Amniotic epithelial cell (primary cell): ENCODE results near the gene PTBP3.
"Not testable (repeated sequence)": the region's sequence is repeated elsewhere in the genome, so short reads cannot be mapped to it uniquely, and the experiment has no call there.

Source experiments
- DNase-seq: peaks from one replicate; pipeline ENCODE4 v3.0.0-alpha.2; 2010; ENCODE audit warnings: low read depth

The PTBP3 gene

DNA sequence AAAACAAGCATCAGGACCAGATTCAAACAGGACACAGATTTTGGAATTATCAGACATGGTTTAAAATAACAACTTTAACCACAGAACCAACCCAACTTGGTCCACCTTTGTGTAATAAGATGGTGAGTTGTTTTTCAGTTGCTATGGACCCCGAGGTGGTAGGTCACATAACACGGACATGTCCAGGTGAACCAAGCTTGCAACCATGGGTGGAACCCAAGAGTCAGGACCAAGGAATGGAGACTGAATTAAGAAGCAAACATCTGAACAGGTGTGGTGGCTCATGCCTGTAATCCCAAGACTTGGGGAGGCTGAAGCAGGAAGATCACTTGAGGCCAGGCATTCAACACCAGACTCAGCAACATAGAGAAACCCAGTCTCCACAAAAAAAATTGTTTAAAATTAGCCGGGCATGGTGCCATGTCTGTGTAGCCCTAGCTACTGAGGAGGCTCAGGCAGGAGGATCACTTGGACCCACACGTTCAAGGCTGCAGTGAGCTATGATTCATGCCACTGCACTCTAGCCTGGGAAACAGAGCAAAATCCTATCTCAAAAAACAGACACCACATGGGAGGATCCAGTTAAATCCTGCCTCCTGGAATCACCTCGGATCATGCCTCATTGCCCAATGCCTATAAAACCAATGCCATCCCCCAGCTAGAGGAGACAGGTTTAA, 10.6 kb downstream of the PTBP3 start:
- peak; percentile 37 for DNase-seq

DNA sequence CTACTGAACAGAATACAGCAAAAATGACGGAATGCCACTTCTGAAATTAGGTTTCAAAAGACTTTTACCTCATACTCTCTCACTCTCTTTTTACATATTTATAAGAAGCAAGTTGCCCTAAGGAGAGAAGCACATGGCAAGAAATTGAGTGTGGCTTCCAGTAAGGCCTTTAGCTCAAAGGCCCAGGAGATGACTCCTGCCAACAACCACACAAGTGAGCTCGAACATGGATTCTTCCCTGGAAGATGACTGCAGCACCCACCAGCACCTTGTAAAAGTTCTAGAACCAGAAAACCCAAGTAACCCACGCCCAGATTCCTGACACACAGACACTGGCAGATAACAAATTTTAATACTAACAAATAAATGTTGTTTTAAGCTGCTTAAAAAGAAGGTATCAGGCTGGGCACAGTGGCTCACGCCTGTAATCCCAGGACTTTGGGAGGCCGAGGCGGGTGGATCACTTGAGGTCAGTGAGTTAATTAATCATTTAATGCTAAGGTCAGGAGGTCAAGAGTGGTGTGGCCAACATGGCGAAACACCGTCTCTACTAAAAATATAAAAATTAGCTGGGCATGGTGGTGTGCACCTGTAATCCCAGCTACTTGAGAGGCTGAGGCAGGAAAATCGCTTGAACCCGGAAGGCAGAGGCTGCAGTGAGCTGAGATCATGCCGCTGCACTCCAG, 17.0 kb downstream of the PTBP3 start:
- no peak for DNase-seq

DNA sequence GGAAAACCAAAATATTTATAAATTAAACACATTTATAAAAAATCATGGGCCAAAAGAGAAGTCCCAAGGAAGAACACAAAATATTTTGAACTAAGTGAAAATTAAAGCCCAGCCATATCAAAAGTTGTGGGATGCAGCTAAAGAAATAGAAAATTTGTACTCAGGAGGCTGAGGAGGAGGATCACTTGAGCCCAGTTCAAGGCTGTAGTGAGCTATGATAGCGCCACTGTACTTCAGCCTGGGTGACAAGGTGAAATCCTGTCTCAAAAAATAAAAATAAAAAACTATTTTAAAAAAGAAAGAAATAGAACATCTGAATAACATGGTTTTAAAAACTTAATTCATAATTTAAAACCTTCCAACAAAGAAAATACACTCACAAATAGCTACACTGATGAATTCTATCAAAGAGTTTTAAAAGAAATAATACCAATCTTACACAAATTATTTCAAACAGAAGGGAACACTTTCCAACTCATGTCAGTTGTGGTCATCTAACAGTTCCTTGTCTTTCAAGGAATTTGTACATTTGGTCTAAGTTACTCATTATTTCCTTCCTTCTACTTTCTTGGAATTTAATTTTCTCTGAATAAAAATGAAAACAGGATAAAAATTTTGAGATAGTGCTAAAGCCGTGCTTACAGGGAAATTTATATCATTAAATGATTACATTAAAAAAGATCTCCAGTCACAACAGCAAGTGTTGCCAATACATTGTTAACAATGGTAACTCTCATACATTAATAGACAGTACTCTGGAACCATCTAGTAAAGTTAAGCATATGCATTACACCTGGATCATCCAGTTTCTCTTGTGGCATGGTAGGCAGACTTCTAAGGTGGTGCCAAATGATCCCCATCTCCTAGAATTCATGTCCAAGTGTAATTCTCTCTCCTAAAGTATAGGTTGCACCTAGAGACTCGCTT, 17.8 kb downstream of the PTBP3 start:
- no peak for DNase-seq

DNA sequence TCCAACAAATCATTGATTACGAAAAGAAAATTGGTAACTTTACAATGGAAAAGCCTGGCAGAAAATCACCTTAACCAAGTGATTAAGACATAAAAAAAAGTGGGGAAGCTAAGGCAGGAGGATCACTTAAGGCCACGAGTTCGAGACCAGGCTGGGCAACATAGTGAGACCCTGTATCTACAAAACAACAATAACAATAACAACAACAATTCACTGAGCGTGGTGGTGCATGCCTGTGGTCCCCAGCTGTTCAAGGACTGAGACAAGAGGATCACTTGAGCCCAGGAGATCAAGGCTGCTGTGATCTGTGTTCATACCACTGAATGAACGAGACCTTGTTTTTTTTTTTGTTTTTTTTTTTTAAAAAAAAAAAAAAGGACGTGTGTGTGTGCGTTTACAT, 21.3 kb downstream of the PTBP3 start:
- DNase-seq = no peak

DNA sequence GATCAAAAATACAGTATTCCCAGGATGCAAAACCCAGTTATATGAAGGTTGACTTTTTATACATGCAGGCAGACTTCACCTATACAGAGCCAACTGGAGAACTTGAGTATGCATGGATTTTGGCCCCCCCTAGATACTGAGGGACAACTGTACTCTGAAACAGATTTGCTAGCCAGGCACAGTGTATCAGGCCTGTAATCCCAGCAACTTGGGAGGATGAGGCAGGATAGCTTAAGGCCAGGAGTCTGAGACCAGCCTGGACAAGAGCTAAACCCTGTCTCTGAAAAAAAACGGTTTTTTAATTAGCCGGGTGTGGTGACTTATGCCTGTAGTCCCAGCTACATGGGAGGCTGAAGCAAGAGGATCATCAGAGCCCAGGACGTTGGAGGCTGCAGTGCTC, 21.9 kb downstream of the PTBP3 start:
- DNase-seq = no peak

DNA sequence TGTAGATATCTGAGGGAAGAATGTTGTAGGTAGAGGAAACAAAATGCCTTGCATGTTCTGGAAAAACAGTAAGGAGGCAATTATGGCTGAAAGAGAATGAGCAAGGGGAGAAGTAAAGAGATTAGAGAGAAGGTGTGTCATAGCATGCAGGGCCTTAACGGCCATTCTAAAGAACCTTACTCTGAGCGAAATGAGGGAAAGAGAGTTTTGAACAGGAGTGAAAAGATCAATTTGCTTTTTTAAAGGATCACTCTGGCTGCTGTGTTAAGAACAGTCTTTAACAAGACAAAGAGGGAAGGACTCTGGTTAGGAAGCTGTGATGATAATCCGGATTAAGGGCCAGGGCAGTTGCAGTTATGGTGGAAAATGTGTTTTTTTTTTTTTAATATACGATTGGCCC, 22.6 kb downstream of the PTBP3 start:
- DNase-seq = no peak

DNA sequence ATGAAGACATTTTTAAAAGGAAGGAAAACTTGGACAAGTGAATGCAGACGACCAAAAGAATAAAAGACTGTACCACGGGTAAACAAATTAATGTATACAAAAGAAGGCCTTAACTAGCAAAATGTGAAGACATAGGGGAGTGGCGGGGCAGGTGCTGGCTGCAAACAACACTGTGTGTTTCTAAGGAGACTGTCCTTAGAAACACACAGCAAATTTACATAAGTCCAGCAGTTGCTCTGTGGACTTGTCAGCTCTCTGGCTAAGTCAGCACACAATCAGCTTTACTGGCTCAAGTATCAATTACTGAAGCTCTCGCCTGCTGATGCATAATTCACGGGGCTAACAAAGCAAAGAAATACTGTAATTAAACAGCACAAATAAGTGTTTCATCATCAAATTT, 24.8 kb downstream of the PTBP3 start:
- no peak for DNase-seq

DNA sequence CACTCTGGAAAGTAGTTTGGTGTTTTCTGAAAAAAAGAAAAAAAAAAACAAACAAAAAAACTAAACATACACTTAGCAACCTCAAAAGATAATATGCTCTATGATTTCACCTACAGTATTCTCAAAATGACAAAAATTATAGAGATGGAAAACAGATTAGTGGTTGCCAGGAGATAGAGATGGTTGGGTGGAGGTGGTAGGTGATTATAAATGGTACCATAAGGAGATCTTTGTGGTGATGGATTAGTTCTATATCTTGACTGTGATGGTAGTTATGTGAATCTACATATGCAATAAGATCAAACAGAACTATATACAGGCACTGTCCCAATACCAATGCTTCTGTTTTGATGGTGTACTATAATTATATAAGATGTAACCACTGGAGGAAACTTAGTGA, 32.0 kb downstream of the PTBP3 start:
- DNase-seq = no peak

DNA sequence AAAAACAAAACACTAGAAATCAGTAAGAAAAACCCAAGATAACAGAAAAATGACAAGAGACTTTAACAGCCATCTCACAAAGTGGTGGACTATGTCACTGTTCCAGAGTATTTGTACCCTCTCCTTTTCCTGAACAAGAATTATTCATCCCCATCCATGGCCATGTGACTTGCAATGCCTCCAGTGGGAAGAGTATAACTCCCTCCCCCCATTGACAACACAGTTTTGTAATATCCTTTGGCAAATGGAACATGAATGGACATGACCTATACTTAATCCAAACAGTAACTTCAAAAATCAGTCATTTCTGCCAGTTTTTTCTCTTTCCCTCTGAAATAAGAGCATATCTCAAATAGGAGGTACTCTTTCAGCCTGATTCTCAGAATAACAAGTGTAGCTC, 33.9 kb downstream of the PTBP3 start:
- DNase-seq = peak; percentile 60

DNA sequence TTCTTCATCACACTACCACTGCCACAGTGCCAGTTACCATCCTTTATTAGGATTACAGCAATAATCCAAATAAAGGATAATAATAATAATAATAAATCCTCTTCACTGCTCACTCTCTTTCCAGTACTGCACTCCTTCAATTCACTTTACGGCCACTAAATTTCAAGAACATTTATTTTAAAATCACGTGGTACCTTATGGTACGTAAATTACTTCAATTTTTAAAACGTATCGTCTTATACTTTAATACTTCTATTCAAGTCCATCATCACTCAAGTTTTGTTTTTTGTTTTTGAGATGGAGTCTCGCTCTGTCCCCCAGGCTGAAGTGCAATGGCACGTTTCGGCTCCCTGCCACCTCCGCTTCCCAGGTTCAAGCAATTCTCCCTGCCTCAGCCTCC, 36.5 kb downstream of the PTBP3 start:
- DNase-seq = no peak

DNA sequence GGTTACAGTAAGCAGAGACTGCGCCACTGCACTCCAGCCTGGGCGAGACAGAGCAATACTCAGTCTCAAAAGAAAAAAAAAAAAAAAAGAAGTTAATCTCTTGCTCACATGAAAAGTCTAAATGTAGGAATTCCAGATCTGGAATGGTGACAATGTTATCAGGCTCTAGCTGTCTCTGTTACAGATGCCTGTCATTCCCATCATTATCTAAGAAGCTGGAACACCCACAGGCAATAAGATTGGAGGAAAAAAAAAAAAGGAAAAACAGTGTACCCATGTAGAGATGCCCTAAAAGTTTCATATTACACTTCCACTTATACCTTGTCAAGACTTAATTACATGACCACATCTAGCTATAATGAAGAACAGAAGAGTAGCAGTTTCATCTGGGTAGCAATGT, 38.2 kb downstream of the PTBP3 start:
- DNase-seq = no peak

DNA sequence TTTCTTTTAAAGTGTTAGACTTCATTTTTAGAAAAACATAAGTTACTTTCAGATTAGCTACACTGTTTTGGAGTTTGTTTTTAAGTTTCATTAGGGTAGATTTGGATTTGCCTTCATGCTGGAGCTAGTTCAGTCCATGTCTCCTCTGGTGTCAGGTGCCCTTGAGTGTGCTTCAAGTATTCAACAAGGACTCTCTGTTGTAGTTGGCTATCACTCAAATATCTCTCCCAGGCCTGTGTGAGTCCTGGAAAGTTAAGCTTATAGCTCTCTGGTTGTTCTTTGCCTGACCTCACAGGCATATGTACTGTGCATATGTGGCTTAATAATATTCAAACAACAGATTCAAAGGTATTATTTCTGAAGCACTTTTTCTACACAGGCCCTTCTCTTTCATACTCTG, 45.4 kb downstream of the PTBP3 start:
- DNase-seq = peak; percentile 18

DNA sequence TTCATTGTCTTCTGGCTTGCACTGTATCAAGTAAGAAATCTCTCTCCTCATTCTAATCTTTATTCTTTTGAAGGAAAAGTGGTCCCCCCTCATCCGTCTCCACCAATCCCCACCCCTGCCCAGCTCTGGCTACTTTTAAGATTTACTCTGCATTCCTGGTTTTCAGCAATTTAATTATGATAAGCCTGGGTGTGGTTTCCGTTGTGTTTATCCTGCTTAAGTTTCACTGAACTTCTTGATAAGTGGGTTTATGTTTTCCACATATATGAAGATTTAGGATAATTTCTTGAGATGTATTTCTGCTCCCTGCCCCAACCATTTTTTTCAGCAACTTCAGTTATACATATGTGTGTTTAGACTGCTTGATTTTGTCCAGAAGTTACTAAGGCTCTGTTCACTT, 46.5 kb downstream of the PTBP3 start:
- DNase-seq = no peak

DNA sequence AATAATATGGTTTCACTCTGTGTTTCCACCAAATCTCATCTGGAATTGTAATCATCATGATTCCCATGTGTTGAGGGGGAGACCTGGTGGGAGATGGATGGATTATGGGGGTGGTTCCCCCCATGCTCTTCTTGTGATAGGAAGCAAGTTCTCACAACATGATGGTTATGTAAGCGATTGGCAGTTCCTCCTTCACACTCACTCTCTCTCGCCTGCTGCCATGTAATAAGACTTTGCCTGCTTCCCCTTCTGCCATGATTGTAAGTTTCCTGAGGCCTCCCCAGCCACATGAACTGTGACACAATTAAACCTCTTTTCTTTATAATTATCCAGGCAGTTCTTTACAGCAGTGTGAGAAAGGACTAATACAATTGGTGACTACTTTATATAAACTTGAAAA, 48.4 kb downstream of the PTBP3 start:
- DNase-seq = no peak

DNA sequence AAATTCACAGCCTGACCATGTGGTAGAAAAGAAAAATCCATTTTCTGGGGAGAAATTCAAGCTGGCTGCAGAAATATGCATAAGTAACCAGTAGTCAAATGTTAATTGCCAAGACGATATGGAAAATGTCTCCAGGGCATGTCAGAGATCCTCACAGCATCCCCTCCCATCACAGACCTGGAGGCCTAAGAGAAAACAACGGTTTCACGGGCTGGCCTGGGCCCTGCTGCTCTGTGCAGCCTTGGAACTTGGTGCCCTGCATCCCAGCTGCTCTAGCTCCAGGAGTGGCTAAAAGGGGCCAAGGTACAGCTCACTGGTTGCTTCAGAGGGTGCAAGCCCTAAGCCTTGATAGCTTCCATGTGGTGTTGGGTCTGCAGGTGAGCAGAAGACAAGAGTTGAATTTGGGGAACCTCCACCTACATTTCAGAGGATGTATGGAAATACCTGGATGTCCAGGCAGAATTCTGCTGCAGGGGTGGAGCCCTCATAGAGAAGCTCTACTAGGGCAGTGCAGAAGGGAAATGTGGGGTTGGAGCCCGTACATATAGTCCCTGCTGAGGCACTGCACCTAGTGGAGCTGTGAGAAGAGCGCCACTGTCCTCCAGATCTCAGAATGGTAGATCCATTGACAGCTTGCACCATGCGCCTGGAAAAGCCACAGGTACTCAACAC, 49.7 kb downstream of the PTBP3 start:
- DNase-seq = no peak

DNA sequence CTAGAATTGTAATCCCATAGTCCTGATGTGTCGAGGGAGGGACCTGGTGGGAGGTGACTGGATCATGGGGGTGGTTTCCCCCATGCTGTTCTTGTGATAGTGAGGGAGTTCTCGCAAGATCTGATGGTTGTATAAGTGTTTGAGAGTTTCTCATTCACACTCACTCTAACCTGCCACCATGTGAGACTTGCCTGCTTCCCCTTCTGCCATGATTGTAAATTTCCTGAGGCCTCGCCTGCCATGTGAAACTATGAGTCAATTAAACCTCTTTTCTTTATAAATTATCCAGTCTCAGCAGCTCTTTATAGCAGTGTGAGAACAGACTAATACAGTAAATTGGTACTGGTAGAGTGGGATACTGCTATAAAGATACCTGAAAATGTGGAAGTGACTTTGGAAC, 50.6 kb downstream of the PTBP3 start:
- not testable (repeated sequence) for DNase-seq

DNA sequence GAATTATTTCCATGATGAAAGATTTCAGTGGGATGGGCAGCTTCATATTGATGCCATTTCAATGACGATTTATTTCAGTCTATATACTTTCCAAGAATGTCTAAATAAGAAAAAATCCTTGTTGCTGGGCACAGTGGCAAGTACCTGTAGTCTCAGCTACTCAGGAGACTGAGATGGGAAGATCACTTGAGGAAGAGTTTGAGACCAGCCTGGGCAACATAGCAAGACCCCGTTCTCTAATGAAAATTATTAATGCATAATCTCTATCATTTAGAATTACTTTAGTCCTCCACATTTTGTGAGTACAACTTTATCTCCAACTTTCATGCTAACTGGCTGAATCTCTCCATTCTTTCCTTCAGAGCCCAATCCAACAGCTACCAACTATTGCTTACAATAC, 52.5 kb downstream of the PTBP3 start:
- DNase-seq = no peak

DNA sequence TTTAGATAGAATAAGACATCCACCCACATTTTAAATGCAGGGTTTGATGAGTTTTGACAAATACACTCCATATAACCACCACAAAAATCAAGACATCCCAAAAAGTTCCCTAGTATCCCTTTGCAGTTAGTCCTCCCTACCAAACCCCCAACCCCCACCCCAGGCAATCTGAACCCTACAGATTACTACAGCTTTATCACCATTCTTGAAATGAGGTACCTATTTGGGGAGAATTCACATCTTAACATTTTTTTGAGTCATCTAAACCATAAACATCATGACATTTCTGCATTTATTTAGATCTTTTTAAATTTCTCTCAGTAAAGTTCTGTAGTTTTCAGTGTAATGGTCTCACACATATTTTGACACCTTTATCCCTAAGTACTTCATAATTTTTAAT, 53.9 kb downstream of the PTBP3 start:
- no peak for DNase-seq

DNA sequence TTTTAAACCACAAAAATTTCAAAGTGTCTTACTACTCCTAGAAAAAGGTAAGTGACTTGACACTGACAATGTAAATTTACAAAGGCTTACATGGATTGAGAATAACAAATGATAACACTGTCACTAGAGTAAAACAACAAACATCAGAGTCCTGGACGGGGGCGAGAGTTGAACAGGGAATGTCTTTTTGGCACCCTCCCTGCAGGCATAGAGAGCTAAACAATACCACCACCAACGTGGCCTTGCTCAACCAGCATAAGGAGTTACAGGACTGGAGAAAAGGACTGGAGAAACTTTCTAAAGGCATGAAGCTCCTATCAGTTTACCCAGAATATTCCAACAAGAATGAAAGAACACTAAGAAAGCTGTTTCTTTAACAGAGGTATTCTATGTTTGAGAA, 55.3 kb downstream of the PTBP3 start:
- DNase-seq = no peak

DNA sequence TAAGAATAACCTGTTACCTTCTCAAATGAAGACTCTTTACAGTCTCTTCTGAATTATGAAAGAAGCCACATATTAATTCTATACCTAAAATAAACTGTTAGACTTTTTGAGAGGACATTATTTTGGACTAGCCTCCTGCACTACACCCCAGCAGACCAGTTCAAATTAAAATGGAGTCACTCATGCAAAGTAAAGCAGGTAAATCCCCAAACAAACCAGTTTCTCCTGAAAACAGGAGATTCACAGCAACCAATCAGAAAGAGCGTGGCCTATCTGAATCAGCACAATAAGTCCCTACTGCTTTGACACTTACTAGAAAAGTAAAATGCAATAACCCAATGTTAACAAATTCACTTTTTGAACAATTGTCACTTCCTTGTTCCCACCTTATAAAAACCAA, 58.8 kb downstream of the PTBP3 start:
- DNase-seq = no peak

DNA sequence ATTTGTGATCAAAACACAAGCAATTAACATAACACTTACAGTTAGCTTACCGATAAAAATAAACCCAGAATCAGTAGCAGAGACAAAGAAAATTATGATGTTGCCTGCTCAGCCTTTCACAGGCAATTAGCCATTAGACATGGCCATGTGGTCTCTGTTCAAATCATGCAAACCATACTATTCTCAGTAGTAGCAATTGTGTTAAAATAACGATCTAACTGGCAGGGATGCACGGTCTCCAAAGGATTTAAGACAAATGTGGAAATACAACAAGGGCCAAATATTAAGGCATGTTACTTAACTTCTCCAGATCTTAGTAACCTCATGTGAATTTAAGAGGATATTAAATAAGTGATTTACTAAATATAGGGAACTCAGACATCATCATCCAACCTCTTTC, 59.5 kb downstream of the PTBP3 start:
- DNase-seq = no peak

DNA sequence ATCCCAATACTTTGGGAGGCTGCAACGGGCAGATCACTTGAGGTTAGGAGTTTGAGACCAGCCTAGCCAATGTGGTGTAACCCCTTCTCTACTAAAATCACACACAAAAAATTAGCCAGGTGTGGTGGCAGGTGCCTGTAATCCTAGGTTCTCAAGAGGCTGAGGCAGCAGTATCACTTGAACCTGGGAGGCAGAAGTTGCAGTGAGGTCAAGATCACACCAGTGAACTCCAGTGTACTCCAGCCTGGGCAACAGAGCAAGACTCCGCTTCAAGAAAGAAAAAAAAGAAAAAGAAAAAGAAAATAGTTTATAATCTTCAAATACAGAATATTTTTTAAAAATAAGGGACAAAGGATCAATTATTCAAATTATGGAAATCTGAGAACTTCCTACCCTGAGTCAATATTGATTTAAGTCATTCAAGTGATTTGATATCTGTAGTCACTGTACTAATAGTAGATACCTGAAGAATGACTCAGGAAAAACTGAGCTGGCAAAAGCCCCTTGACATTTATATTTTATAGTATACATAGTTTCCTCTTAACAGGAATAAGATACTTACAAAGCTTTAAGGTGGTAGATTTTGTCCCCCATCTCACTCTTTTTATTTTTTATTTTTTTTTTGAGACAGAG, 61.8 kb downstream of the PTBP3 start:
- no peak for DNase-seq
